ENCODE results near the gene SEC14L1.

Gene SEC14L1

DNA sequence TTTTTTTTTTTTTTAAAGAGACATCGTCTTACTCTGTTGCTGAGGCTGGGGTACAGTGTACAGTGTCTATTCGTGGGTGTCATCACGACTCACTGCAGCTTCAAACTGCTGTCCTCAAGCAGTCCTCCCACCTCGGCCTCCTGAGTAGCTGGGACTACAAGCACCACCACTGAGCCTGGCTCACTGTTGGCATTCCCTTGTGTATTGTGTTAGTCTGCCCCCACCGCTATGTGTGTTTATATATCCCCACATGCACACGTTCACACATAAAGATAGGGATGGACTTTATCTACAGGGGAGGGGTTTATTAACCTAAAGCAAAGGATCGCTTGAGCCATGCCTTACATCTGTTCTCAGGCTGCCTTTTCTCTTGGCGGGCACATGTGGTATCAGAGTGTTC, 63.8 kb downstream of the SEC14L1 start:
- TF ChIP-seq, protein P1, sequence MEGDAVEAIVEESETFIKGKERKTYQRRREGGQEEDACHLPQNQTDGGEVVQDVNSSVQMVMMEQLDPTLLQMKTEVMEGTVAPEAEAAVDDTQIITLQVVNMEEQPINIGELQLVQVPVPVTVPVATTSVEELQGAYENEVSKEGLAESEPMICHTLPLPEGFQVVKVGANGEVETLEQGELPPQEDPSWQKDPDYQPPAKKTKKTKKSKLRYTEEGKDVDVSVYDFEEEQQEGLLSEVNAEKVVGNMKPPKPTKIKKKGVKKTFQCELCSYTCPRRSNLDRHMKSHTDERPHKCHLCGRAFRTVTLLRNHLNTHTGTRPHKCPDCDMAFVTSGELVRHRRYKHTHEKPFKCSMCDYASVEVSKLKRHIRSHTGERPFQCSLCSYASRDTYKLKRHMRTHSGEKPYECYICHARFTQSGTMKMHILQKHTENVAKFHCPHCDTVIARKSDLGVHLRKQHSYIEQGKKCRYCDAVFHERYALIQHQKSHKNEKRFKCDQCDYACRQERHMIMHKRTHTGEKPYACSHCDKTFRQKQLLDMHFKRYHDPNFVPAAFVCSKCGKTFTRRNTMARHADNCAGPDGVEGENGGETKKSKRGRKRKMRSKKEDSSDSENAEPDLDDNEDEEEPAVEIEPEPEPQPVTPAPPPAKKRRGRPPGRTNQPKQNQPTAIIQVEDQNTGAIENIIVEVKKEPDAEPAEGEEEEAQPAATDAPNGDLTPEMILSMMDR (IDR thresholded peaks at IDR 0.05): no peak
- Histone ChIP-seq H3K9me3 (no peaks in the 10 kb centered on the region), H3K4me3 (no peak overlapping the region), H3K27me3 (no peaks in the 10 kb centered on the region), H3K36me3 (peaks cover 87 to 98% (median 91%) of the 10 kb centered on the region in 3 donors), H3K4me1 (no peaks in the 10 kb centered on the region), H3K27ac (no peak overlapping the region)
- no peak for DNase-seq
- intact Hi-C loops (cut with DNase I; ENCODE audit: low total_unique reads): no loop called here

DNA sequence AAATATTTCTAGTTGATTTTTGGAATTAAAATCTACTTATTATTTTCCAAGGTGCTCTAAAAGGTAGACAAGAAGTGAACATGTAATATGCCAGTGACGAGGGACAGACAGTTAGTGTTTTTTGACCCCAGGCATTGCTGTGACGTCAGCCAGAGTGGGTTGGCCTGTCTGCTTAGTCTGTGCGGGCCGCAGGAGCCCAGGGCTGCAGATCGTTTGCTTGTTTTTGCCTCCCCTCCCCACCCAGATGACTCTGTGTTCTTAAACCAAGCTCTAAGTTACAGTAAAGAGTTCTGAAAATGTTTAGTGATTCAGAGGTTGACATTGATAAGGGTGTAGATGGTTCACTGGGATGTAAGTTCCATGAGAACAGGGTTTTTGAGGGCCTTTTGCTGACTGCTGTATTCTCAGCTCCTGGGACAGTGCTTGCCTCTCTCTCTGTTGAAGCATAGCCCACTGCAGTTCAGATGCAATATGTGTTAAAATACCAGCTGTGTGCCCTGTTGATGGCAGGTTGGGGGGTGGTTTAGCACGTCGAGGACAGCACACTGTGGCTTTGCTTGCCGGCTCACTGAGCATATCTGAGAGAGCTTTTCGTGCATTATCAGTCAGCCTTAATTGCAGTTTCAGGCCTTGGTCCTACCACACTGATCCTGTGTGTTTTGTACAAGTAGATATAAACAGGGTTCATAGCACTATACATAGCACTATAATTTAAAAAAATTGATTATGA, 64.8 kb downstream of the SEC14L1 start:
- Histone ChIP-seq H3K36me3 (peaks cover 87 to 98% (median 93%) of the 10 kb centered on the region in 3 donors), H3K27me3 (no peaks in the 10 kb centered on the region), H3K4me1 (no peaks in the 10 kb centered on the region), H3K9me3 (no peaks in the 10 kb centered on the region), H3K4me3 (no peak overlapping the region), H3K27ac (no peak overlapping the region)
- intact Hi-C loops (cut with DNase I; ENCODE audit: low total_unique reads): no loop called here
- DNase-seq: peak in 1 of 2 donors; percentile 13
- TF ChIP-seq, protein P1 (IDR thresholded peaks at IDR 0.05): no peak

DNA sequence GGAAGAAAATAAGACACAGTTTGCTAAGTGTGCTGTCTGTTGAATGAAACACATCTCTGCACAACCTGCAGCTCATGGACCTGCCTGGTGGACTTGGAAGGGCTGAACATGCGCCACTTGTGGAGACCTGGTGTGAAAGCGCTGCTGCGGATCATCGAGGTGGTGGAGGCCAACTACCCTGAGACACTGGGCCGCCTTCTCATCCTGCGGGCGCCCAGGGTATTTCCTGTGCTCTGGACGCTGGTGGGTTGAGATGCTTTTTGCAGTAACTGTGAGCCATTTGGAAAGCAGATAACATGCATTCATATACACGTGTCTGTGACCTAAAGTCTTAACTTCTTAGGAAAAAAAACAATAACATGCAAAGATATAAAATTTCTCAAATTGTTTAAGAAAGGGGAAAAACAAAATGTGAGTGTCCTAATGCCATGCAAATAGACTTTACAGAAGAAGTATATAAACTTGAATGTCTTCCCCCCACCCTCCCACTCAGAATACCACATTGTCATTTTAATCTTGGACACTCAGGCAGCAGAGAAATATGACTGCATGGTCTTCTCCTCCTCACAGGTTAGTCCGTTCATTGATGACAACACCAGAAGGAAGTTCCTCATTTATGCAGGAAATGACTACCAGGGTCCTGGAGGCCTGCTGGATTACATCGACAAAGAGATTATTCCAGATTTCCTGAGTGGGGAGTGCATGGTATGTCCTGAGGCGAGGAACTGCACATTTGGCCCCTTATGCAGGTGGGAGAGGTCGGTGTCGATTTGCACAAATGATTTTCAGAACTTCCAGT, 65.6 kb downstream of the SEC14L1 start:
- Histone ChIP-seq H3K27me3 (no peaks in the 10 kb centered on the region), H3K27ac (no peak overlapping the region), H3K9me3 (no peaks in the 10 kb centered on the region), H3K4me3 (no peak overlapping the region), H3K4me1 (no peaks in the 10 kb centered on the region), H3K36me3 (peaks cover 87 to 98% (median 93%) of the 10 kb centered on the region in 3 donors)
- DNase-seq: peak in 1 of 2 donors; percentile 35
- TF ChIP-seq, protein P1 (IDR thresholded peaks at IDR 0.05): no peak
- intact Hi-C loops (cut with DNase I; ENCODE audit: low total_unique reads): no loop called here

DNA sequence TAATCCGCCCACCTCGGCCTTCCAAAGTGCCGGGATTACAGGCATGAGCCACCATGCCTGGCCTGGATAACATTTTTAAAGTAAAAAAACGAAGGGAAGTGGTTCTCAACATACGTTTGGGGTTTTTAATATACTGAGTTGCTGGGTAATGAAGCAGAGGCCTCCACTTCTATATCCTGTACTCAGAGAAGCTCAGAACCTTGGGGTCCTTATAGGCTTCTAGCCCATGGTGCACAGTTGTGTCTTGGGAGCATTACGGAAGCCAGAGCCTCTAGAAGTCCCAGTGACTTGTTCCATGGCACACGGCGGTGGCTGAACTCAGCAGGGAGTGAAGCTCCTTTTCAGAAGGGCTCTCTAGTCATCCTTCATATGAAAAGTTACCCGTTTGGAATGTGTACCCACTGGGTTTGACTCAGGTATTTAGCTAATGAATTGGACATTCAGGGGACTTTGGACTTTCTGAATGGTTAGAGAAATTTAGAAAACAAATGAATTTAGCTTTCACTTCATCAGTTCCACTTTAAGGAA, 67.0 kb downstream of the SEC14L1 start:
- Histone ChIP-seq H3K27me3 (no peaks in the 10 kb centered on the region), H3K9me3 (no peaks in the 10 kb centered on the region), H3K4me3 (no peak overlapping the region), H3K4me1 (no peaks in the 10 kb centered on the region), H3K27ac (no peak overlapping the region), H3K36me3 (peaks cover 89 to 98% (median 94%) of the 10 kb centered on the region in 3 donors)
- TF ChIP-seq, protein P1 (IDR thresholded peaks at IDR 0.05): no peak
- DNase-seq: no peak
- intact Hi-C loops (cut with DNase I; ENCODE audit: low total_unique reads): no loop called here

DNA sequence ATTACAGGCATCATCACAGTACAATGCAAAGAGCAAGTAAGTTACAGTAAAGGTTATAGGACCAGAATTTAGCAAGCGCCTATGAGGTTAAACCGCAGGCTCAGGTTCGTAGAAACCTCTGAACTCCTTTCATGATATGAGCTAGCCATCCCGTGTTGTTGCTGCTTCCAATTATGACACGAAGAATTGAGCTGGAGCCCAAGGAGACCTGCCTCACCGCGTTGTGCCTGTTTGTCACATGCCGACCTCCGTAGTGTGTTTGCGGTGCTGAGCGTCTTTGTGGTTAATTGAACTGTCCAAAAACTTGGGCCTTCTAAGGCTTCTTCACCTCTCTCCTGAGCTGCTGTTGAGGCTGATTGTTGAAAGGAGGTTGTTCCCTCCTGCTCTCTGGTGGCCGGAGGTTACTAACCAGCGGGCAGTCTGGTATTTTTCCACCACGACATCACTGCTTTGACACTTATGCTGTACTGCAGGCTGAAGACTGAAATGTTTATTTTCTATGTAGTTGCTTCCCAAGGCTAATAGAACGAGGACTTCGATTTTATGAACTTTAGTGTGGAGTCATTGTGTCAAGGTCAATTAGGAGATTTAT, 67.5 kb downstream of the SEC14L1 start:
- TF ChIP-seq, protein P1 (IDR thresholded peaks at IDR 0.05): no peak
- no peaks in the 10 kb centered on the region for H3K4me1 ChIP-seq
- no peak overlapping the region for H3K4me3 ChIP-seq
- intact Hi-C loops (cut with DNase I; ENCODE audit: low total_unique reads): no loop called here
- no peaks in the 10 kb centered on the region for H3K27me3 ChIP-seq
- DNase-seq: peak; percentile 40 to 57
- H3K9me3 ChIP-seq: no peaks in the 10 kb centered on the region
- no peak overlapping the region for H3K27ac ChIP-seq
- peaks cover 95 to 100% (median 96%) of the 10 kb centered on the region in 3 donors for H3K36me3 ChIP-seq

Measured in tibial artery (tissue), 4 donors.